GM12864 (cell line): ENCODE results near the gene ZNF296.

Experiments
- DNase-seq: peaks from one replicate; pipeline ENCODE4 v3.0.0-alpha.2; 2011; ENCODE audit warnings: low read depth
- H3K4me3 ChIP-seq: 2 replicates; pipeline ENCODE4 v1.5.1; 2011; ENCODE audit warnings: mild to moderate bottlenecking, low read depth, low read length, control low read depth
- CTCF ChIP-seq: IDR thresholded peaks from 2 replicates; pipeline ENCODE4 v1.5.1; 2011; ENCODE audit warnings: low read depth, mild to moderate bottlenecking, moderate library complexity, low read length, control low read depth, inconsistent platforms; ENCODE audit errors: missing control alignments

The ZNF296 gene

GRCh38 chr19:45045671-45046353, 30.5 kb downstream of the ZNF296 start:
- TF ChIP-seq CTCF: no peak
- no peak for DNase-seq
- H3K4me3 ChIP-seq: no peak overlapping the region

DNA sequence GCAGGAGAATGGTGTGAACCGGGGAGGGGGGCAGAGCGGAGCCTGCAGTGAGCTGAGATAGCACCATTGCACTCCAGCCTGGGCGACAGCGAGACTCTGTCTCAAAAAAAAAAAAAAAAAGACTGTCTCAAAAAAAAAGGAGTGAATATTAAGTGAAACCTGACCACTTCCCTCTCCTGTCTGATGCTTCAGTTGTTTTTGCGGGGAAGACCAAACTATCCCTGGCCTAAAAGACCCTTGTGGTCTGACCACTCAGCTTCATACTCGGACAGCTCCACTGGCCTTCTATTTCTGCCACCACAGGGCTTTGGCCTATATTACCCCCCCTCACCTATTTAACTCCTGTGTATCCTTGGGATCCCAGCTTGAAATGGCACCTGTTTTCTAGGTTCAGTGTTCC, 35.2 kb downstream of the ZNF296 start:
- no peak for TF ChIP-seq CTCF
- no peak for DNase-seq
- H3K4me3 ChIP-seq: no peak overlapping the region

GRCh38 chr19:45040059-45040771, 36.1 kb downstream of the ZNF296 start:
- H3K4me3 ChIP-seq: peak overlapping the region; percentile 61; the same call in 1 of the 2 replicates
- no peak for TF ChIP-seq CTCF
- no peak for DNase-seq

DNA sequence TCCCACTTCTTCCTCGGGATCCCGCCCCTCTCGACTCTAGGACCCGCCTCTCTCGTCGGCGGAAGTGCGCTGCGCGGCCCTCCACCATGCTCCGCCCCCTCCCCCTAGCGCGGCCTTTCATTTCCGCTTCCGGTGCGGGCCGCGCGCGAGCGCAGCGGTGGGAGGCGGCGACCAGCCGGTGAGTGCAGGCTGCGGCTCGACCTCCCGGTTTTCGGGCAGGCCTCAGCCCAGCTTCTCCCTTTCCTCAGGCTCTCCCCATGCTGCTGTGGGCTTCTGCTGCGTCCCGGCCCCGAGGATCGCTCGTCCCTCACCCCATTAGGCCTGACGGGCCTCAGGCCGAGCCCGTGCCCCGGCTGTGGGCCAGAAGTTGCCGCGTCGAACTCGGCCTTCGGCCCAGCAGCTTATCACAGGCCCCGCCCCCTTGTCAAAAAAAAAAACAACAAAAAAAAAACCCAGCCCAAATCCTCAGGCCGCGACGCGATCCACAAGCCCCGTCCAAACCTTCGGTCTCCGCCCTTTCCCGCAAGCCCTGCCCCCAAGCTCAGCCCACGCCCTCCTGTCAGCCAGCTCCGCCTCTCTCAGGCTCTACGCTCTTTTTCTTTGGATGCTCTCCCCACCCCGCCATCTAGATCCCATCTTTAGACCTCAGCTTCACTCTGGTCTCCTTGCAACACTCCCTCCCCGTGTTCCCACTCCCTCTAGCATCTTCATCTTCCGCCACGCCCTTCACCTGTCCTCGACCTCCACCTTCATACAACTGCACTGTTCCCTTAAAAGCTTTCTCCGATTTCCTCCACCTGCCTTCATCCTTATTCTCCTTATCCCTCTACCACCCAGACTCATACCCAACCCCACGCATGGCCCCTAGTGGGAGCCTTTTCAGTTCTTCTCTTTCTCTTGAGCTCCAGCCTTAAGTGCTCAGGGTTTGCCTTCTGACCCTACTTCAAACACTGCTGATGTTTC, 37.1 kb downstream of the ZNF296 start, which contains the start of gene CLASRP:
Gene CLASRP (plus strand): TSS at position 115 of the 963 bp plus-strand sequence. CDS start 1,168 bp downstream, outside the sequence.
- no peak for DNase-seq
- peak within 1 kb of the TSS; percentile 61 for H3K4me3 ChIP-seq
- TF ChIP-seq CTCF: no peak

DNA sequence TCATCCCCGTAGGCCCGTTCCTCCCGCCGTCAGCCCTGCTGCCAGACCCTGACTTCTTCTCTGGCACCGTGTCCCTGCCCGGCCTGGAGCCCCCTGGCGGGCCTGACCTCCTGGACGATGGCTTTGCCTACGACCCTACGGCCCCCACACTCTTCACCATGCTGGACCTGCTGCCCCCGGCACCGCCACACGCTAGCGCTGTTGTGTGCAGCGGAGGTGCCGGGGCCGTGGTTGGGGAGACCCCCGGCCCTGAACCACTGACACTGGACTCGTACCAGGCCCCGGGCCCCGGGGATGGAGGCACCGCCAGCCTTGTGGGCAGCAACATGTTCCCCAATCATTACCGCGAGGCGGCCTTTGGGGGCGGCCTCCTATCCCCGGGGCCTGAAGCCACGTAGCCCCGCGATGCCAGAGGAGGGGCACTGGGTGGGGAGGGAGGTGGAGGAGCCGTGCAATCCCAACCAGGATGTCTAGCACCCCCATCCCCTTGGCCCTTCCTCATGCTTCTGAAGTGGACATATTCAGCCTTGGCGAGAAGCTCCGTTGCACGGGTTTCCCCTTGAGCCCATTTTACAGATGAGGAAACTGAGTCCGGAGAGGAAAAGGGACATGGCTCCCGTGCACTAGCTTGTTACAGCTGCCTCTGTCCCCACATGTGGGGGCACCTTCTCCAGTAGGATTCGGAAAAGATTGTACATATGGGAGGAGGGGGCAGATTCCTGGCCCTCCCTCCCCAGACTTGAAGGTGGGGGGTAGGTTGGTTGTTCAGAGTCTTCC, 38.7 kb downstream of the ZNF296 start:
- DNase-seq: no peak
- no peak for TF ChIP-seq CTCF
- no peak overlapping the region for H3K4me3 ChIP-seq

GRCh38 chr19:45035755-45036154, 40.5 kb downstream of the ZNF296 start:
- TF ChIP-seq CTCF: no peak
- no peak overlapping the region for H3K4me3 ChIP-seq
- no peak for DNase-seq
